HL-60 (cell line): ENCODE results near the gene MAN1C1.

Experiments used
- DNase-seq, 2 experiments: peaks; one replicate each; pipeline ENCODE4 v3.0.0-alpha.2; 2010 to 2020; ENCODE audit warnings: low read depth in 1 of 2, low spot score in 1 of 2
- H3K27ac ChIP-seq: fragments of 250-450 bp; sonication (Bioruptor Pico); replicated peaks from 2 replicates; pipeline ENCODE4 v1.5.1; 2020; ENCODE audit warnings: mild to moderate bottlenecking, moderate library complexity
- H3K27me3 ChIP-seq: fragments of 250-450 bp; sonication (Bioruptor Pico); 2 replicates; pipeline ENCODE4 v1.5.1; 2021; ENCODE audit warnings: mild to moderate bottlenecking, moderate library complexity; ENCODE audit not compliant: insufficient read depth, poor library complexity, severe bottlenecking
- H3K4me3 ChIP-seq: replicated peaks from 2 replicates; pipeline ENCODE4 v1.5.1; 2011; ENCODE audit warnings: mild to moderate bottlenecking, control low read depth, low read length; ENCODE audit not compliant: insufficient read depth
- GABPA ChIP-seq: IDR thresholded peaks from 2 replicates; pipeline ENCODE4 v1.6.1; 2012; ENCODE audit warnings: low read depth
- POLR2AphosphoS5 ChIP-seq: IDR thresholded peaks from 2 replicates; pipeline ENCODE4 v1.6.1; 2012; ENCODE audit warnings: low read depth
- REST ChIP-seq: IDR thresholded peaks from 2 replicates; pipeline ENCODE4 v1.6.1; 2012; ENCODE audit warnings: low read depth; ENCODE audit not compliant: insufficient replicate concordance
- SPI1 ChIP-seq: IDR thresholded peaks from 2 replicates; pipeline ENCODE4 v1.6.1; 2012; ENCODE audit warnings: low read depth, mild to moderate bottlenecking, borderline replicate concordance
- TF ChIP-seq, protein P1 (sequence below): IDR thresholded peaks from one replicate; pipeline ENCODE4 v1.5.1; 2011; ENCODE audit warnings: low read length, control low read depth, inconsistent platforms; ENCODE audit not compliant: insufficient read depth

Gene MAN1C1

GRCh38 chr1:25758466-25759070, 142.0 kb downstream of the MAN1C1 start:
- DNase-seq: no peak
- Histone ChIP-seq H3K4me3 (no peak overlapping the region), H3K27ac (no peak overlapping the region), H3K27me3 (no peaks in the 10 kb centered on the region)
- TF ChIP-seq REST (no peak), POLR2AphosphoS5 (no peak), GABPA (no peak), SPI1 (no peak)
- TF ChIP-seq, protein P1, sequence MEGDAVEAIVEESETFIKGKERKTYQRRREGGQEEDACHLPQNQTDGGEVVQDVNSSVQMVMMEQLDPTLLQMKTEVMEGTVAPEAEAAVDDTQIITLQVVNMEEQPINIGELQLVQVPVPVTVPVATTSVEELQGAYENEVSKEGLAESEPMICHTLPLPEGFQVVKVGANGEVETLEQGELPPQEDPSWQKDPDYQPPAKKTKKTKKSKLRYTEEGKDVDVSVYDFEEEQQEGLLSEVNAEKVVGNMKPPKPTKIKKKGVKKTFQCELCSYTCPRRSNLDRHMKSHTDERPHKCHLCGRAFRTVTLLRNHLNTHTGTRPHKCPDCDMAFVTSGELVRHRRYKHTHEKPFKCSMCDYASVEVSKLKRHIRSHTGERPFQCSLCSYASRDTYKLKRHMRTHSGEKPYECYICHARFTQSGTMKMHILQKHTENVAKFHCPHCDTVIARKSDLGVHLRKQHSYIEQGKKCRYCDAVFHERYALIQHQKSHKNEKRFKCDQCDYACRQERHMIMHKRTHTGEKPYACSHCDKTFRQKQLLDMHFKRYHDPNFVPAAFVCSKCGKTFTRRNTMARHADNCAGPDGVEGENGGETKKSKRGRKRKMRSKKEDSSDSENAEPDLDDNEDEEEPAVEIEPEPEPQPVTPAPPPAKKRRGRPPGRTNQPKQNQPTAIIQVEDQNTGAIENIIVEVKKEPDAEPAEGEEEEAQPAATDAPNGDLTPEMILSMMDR: no peak

DNA sequence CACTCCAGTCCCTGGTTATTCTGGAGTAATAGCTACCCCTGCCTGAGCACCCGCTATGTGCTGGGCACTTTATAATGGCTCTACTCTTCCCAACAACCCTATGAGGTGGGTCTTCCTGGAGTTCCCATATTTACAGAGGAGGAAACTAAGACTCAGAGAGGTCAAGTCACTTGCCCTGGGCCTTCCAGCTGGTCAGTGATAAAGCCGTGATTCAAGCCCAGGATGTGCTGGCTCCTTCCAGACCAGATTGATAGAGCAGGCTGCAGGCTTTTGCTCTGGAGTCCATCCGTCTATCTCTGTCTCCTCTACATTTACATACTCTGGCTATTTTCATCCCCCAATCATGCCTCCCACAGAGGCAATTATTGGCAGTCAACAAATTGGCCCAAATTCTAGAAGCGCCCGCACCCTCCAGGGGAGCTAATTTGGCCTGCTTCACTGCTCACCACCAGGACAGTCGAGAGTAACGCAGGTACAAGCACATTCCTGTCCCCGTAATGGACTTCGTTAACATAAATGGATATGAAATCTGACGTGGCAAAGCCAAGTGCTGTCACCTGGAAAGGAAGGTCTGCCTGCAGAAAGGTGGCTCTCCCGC, 143.6 kb downstream of the MAN1C1 start:
- no peak for TF ChIP-seq SPI1
- TF ChIP-seq GABPA: no peak
- TF ChIP-seq REST: no peak
- no peak for TF ChIP-seq POLR2AphosphoS5
- TF ChIP-seq, protein P1: no peak
- no peak overlapping the region for H3K4me3 ChIP-seq
- no peak for DNase-seq
- no peaks in the 10 kb centered on the region for H3K27me3 ChIP-seq
- no peak overlapping the region for H3K27ac ChIP-seq

DNA sequence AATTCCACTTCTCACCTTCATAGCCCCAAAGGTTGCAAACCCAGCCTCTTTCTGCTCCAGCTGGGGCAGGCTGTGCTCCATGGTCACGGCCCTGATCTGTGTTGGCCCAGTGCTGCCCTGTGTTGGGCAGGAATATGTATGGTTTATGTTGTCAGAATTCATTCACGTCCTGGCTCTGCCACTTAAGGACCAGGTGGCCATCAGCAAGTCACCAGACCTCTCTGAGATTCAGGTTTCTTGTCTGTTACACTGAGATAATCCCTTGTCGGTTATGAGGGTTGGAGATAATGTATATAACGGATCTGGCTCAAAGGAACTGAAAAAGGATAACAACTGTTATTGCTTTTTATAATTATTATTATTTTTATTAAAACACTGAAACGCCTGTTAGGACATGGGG, 144.3 kb downstream of the MAN1C1 start:
- no peak for DNase-seq
- Histone ChIP-seq H3K27me3 (no peaks in the 10 kb centered on the region), H3K27ac (no peak overlapping the region), H3K4me3 (no peak overlapping the region)
- no peak for TF ChIP-seq POLR2AphosphoS5

- Histone ChIP-seq H3K4me3 (no peak overlapping the region), H3K27ac (no peak overlapping the region), H3K27me3 (no peaks in the 10 kb centered on the region)
- TF ChIP-seq, protein P1: no peak
- no peak for TF ChIP-seq GABPA
- no peak for TF ChIP-seq REST
- TF ChIP-seq POLR2AphosphoS5: no peak
- no peak for TF ChIP-seq SPI1
- DNase-seq: no peak
Observed at GRCh38 chr1:25763493-25763892, 146.9 kb downstream of the MAN1C1 start.
